HK-2 (cell line): ENCODE data around the gene COL2A1.

Experiments used
- DNase-seq: peaks from one replicate; pipeline ENCODE4 v3.0.0-alpha.2; 2018; ENCODE audit not compliant: unreplicated experiment

The COL2A1 gene

GRCh38 chr12:48004053-48004941 is at the start of gene COL2A1:
Gene COL2A1 (minus strand): TSS chr12:48004476. CDS start chr12:48004321, 155 bp downstream.
- DNase-seq = peak; percentile 18

- no peak for DNase-seq
Measured at GRCh38 chr12:48053883-48054282, 49.6 kb upstream of the COL2A1 start.

GRCh38 chr12:48053122-48053521 is 48.8 kb upstream of the COL2A1 start:
- DNase-seq = no peak

GRCh38 chr12:48051681-48052080 is 47.4 kb upstream of the COL2A1 start:
- no peak for DNase-seq

GRCh38 chr12:48050174-48050573 is 45.9 kb upstream of the COL2A1 start:
- no peak for DNase-seq

- DNase-seq = no peak
Measured at GRCh38 chr12:48045965-48046518, 41.8 kb upstream of the COL2A1 start.

GRCh38 chr12:48045061-48045846 is 41.0 kb upstream of the COL2A1 start:
- DNase-seq = no peak

GRCh38 chr12:48044396-48044795 is 40.1 kb upstream of the COL2A1 start:
- no peak for DNase-seq

GRCh38 chr12:48043771-48044170 is 39.5 kb upstream of the COL2A1 start:
- no peak for DNase-seq

- no peak for DNase-seq
Measured at GRCh38 chr12:48041591-48042423, 37.5 kb upstream of the COL2A1 start.

GRCh38 chr12:48040354-48040753 is 36.1 kb upstream of the COL2A1 start:
- DNase-seq = no peak

- DNase-seq = no peak
Measured at GRCh38 chr12:48039151-48039550, 34.9 kb upstream of the COL2A1 start.

- DNase-seq = no peak
Measured at GRCh38 chr12:48038085-48038484, 33.8 kb upstream of the COL2A1 start.

GRCh38 chr12:48037267-48037915 is 33.1 kb upstream of the COL2A1 start:
- DNase-seq = no peak

- DNase-seq = no peak
Measured at GRCh38 chr12:48036818-48037217, 32.5 kb upstream of the COL2A1 start.

- no peak for DNase-seq
Measured at GRCh38 chr12:48034835-48035805, 30.8 kb upstream of the COL2A1 start.

- DNase-seq = no peak
Measured at GRCh38 chr12:48033451-48033850, 29.2 kb upstream of the COL2A1 start.

GRCh38 chr12:48032597-48032996 is 28.3 kb upstream of the COL2A1 start:
- DNase-seq = no peak

- DNase-seq = no peak
Measured at GRCh38 chr12:48031135-48031960, 27.1 kb upstream of the COL2A1 start.
